Measurements from ENCODE around the gene CFAP77.

The CFAP77 gene

GRCh38 chr9:132499251-132499650 lies 89.2 kb downstream of the CFAP77 start:
- FAIRE-seq: no peak

GRCh38 chr9:132500193-132500592 lies 90.2 kb downstream of the CFAP77 start:
- no peak for TF ChIP-seq POLR2AphosphoS5 (IDR thresholded peaks at IDR 0.05; ENCODE audit: low read depth, low read length)
- TF ChIP-seq TAF1 (IDR thresholded peaks at IDR 0.05; ENCODE audit: borderline replicate concordance, low read depth, low read length): no peak
- TF ChIP-seq POLR2A (IDR thresholded peaks at IDR 0.05; ENCODE audit: low read depth, low read length): no peak
- DNase-seq (ENCODE audit: insufficient read length) (no peak), FAIRE-seq (no peak)

More at GRCh38 chr9:132499251-132499650, 89.2 kb downstream of the CFAP77 start:
- no peak for DNase-seq (ENCODE audit: insufficient read length)
- TF ChIP-seq POLR2A (IDR thresholded peaks at IDR 0.05; ENCODE audit: low read depth, low read length) (no peak), POLR2AphosphoS5 (IDR thresholded peaks at IDR 0.05; ENCODE audit: low read depth, low read length) (no peak), TAF1 (IDR thresholded peaks at IDR 0.05; ENCODE audit: borderline replicate concordance, low read depth, low read length) (no peak)

- FAIRE-seq (no peak), DNase-seq (ENCODE audit: insufficient read length) (no peak)
- TF ChIP-seq TAF1 (IDR thresholded peaks at IDR 0.05; ENCODE audit: borderline replicate concordance, low read depth, low read length) (no peak), POLR2A (IDR thresholded peaks at IDR 0.05; ENCODE audit: low read depth, low read length) (no peak), POLR2AphosphoS5 (IDR thresholded peaks at IDR 0.05; ENCODE audit: low read depth, low read length) (no peak)
Measured at GRCh38 chr9:132502480-132502879, 92.5 kb downstream of the CFAP77 start.

- FAIRE-seq: no peak
- no peak for DNase-seq (ENCODE audit: insufficient read length)
- TF ChIP-seq TAF1 (IDR thresholded peaks at IDR 0.05; ENCODE audit: borderline replicate concordance, low read depth, low read length): no peak
- no peak for TF ChIP-seq POLR2AphosphoS5 (IDR thresholded peaks at IDR 0.05; ENCODE audit: low read depth, low read length)
- no peak for TF ChIP-seq POLR2A (IDR thresholded peaks at IDR 0.05; ENCODE audit: low read depth, low read length)
Measured at GRCh38 chr9:132503116-132503515, 93.1 kb downstream of the CFAP77 start.

- TF ChIP-seq POLR2A (IDR thresholded peaks at IDR 0.05; ENCODE audit: low read depth, low read length) (no peak), TAF1 (IDR thresholded peaks at IDR 0.05; ENCODE audit: borderline replicate concordance, low read depth, low read length) (no peak), POLR2AphosphoS5 (IDR thresholded peaks at IDR 0.05; ENCODE audit: low read depth, low read length) (no peak)
- FAIRE-seq (no peak), DNase-seq (ENCODE audit: insufficient read length) (no peak)
Measured at GRCh38 chr9:132504488-132504887, 94.5 kb downstream of the CFAP77 start.

- DNase-seq (ENCODE audit: insufficient read length) (no peak), FAIRE-seq (no peak)
- TF ChIP-seq TAF1 (IDR thresholded peaks at IDR 0.05; ENCODE audit: borderline replicate concordance, low read depth, low read length) (no peak), POLR2AphosphoS5 (IDR thresholded peaks at IDR 0.05; ENCODE audit: low read depth, low read length) (no peak), POLR2A (IDR thresholded peaks at IDR 0.05; ENCODE audit: low read depth, low read length) (no peak)
Measured at GRCh38 chr9:132505991-132506655, 96.1 kb downstream of the CFAP77 start.

- DNase-seq (ENCODE audit: insufficient read length) (no peak), FAIRE-seq (no peak)
Measured at GRCh38 chr9:132506977-132507669, 97.1 kb downstream of the CFAP77 start.

GRCh38 chr9:132507670-132508469 lies 97.9 kb downstream of the CFAP77 start:
- DNase-seq (ENCODE audit: insufficient read length) (peak; percentile 86), FAIRE-seq (peak; percentile 93)
- no peak for TF ChIP-seq POLR2AphosphoS5 (IDR thresholded peaks at IDR 0.05; ENCODE audit: low read depth, low read length)
- TF ChIP-seq POLR2A (IDR thresholded peaks at IDR 0.05; ENCODE audit: low read depth, low read length): no peak
- no peak for TF ChIP-seq TAF1 (IDR thresholded peaks at IDR 0.05; ENCODE audit: borderline replicate concordance, low read depth, low read length)

More at GRCh38 chr9:132506977-132507669, 97.1 kb downstream of the CFAP77 start:
- TF ChIP-seq TAF1 (IDR thresholded peaks at IDR 0.05; ENCODE audit: borderline replicate concordance, low read depth, low read length) (no peak), POLR2AphosphoS5 (IDR thresholded peaks at IDR 0.05; ENCODE audit: low read depth, low read length) (no peak), POLR2A (IDR thresholded peaks at IDR 0.05; ENCODE audit: low read depth, low read length) (no peak)

- DNase-seq (ENCODE audit: insufficient read length) (no peak), FAIRE-seq (no peak)
Measured at GRCh38 chr9:132509928-132510874, 100.2 kb downstream of the CFAP77 start.

GRCh38 chr9:132511191-132511999 lies 101.4 kb downstream of the CFAP77 start:
- TF ChIP-seq POLR2AphosphoS5 (IDR thresholded peaks at IDR 0.05; ENCODE audit: low read depth, low read length): no peak
- TF ChIP-seq TAF1 (IDR thresholded peaks at IDR 0.05; ENCODE audit: borderline replicate concordance, low read depth, low read length): no peak
- TF ChIP-seq POLR2A (IDR thresholded peaks at IDR 0.05; ENCODE audit: low read depth, low read length): no peak
- FAIRE-seq: no peak

More at GRCh38 chr9:132509928-132510874, 100.2 kb downstream of the CFAP77 start:
- no peak for TF ChIP-seq POLR2AphosphoS5 (IDR thresholded peaks at IDR 0.05; ENCODE audit: low read depth, low read length)
- TF ChIP-seq TAF1 (IDR thresholded peaks at IDR 0.05; ENCODE audit: borderline replicate concordance, low read depth, low read length): no peak
- no peak for TF ChIP-seq POLR2A (IDR thresholded peaks at IDR 0.05; ENCODE audit: low read depth, low read length)

More at GRCh38 chr9:132511191-132511999, 101.4 kb downstream of the CFAP77 start:
- DNase-seq (ENCODE audit: insufficient read length): no peak

All from GM12892 (cell line).